Suprapubic skin (tissue), 3 donors: ENCODE measurements around the gene RXRA.

Source experiments
- POLR2AphosphoS5 ChIP-seq, 3 donors: sonication (generic); formaldehyde crosslinking; IDR thresholded peaks; one replicate each; pipeline ENCODE4 v1.6.1; 2017; ENCODE audit warnings: antibody characterized with exemption in 3 of 3
- TF ChIP-seq, protein P1 (sequence below), 2 donors: fragments of 200-600 bp in 1 of 2; fragments of 450-650 bp in 1 of 2; sonication (generic) in 1 of 2; IDR thresholded peaks; one replicate each; pipeline ENCODE4 v1.5.1; 2016 to 2019; ENCODE audit warnings: antibody characterized with exemption in 2 of 2, mild to moderate bottlenecking in 1 of 2, moderate library complexity in 1 of 2

DNA sequence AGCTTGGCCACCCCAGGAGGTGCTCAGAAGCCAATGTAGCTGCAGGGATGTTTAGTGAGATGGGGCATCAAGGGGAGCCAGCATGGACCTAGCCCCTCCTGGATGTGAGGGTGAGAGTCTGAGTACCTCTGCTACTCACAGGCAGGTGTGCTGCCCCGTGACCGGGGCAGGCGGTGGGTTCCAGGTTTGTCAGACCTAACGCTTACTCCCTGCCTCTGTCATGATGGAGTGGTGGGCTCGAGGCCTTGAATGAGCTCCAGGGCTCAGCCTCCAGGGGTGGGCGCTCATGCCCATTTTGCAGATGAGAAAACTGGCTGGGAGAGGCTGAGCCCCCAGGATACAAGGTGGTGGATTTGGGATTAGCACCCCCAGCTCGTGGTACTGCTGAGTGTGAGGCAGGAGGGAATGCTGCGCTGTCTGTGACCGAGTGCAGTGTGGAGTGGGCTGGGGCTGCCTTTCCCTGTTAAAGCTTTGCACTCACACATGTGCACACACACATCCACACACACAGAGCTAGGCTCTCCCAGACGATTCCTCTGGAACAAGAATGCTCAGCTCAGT is 1.5 kb downstream of the RXRA start:
- TF ChIP-seq, protein P1, sequence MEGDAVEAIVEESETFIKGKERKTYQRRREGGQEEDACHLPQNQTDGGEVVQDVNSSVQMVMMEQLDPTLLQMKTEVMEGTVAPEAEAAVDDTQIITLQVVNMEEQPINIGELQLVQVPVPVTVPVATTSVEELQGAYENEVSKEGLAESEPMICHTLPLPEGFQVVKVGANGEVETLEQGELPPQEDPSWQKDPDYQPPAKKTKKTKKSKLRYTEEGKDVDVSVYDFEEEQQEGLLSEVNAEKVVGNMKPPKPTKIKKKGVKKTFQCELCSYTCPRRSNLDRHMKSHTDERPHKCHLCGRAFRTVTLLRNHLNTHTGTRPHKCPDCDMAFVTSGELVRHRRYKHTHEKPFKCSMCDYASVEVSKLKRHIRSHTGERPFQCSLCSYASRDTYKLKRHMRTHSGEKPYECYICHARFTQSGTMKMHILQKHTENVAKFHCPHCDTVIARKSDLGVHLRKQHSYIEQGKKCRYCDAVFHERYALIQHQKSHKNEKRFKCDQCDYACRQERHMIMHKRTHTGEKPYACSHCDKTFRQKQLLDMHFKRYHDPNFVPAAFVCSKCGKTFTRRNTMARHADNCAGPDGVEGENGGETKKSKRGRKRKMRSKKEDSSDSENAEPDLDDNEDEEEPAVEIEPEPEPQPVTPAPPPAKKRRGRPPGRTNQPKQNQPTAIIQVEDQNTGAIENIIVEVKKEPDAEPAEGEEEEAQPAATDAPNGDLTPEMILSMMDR (IDR thresholded peaks at IDR 0.05) = no peak
- TF ChIP-seq POLR2AphosphoS5 (IDR thresholded peaks at IDR 0.05) = no peak
